Fibroblast of lung (primary cell): ENCODE results near the gene ADAR.

Source experiments
- CTCF ChIP-seq, 2 donors: IDR thresholded peaks in 1 of 2; conservative IDR thresholded peaks in 1 of 2; 1 replicate in 1 of 2; 2 replicates in 1 of 2; pipeline ENCODE4 v1.5.1; 2011 to 2012; ENCODE audit warnings: low read length in 2 of 2, control low read depth in 1 of 2, inconsistent platforms in 1 of 2, low read depth in 1 of 2, mild to moderate bottlenecking in 1 of 2
- EZH2 ChIP-seq: IDR thresholded peaks from 2 replicates; pipeline ENCODE4 v1.5.1; 2012; ENCODE audit warnings: low read length, control low read depth, mild to moderate bottlenecking; ENCODE audit errors: missing control alignments

- TF ChIP-seq CTCF (conservative IDR thresholded peaks at IDR 0.05 in 1 of 2, IDR thresholded peaks at IDR 0.05 in 1 of 2; ENCODE audit: low read depth in 1 of 2, low read length in 2 of 2) (no peak), EZH2 (no peak)
Measured at GRCh38 chr1:154627257-154628120, 19.5 kb upstream of the ADAR start.
